Hematopoietic multipotent progenitor cell (in vitro differentiated cells): ENCODE data around the gene ARPIN. TPM values are rescaled to one million over a fixed set of nuclear protein-coding genes. Genes with fewer than 3 reads are reported as not detected.

Experiments used
- DNase-seq, 3 donors: peaks; one replicate each; pipeline ENCODE4 v3.0.0-alpha.2; 2011 to 2015; ENCODE audit warnings: low read depth in 2 of 3, low spot score in 2 of 3
- small RNA-seq: library from RNA; depleted of rRNA; stranded (forward); fragments of <200 nt; gene quantifications from one replicate; pipeline ENCODE3, GENCODE V24; 2012
- total RNA-seq: library from RNA; depleted of rRNA; stranded (reverse); fragments of >200 nt; gene quantifications from one replicate; pipeline ENCODE4 v1.2.3, GENCODE V29; 2012

Gene ARPIN
- total RNA-seq, 1 donor: 2.2 TPM

- no peak for DNase-seq
These were observed 65.7 kb downstream of the ARPIN start for GRCh38 chr15:89847101-89847500.

GRCh38 chr15:89845305-89845893, 67.4 kb downstream of the ARPIN start:
- no peak for DNase-seq

Small RNA genes lying within 50 kb of the gene (small RNA-seq; reads per million reads assigned to genes)
- gene MIR5009 (not detected), gene MIR5094 (0.20 reads per million), gene RNU6-1111P (not detected), gene RNU7-111P (not detected)

Other genes starting within 250 kb of the ARPIN start
- under 0.01 TPM for gene PLIN1, start 233.6 kb downstream of the ARPIN start, total RNA-seq
- gene PEX11A, start 222.2 kb downstream of the ARPIN start, total RNA-seq: 9.7 TPM
- 0.27 TPM for gene WDR93, start 222.1 kb downstream of the ARPIN start, total RNA-seq
- gene MESP1, start 161.7 kb downstream of the ARPIN start, total RNA-seq: 1.3 TPM
- under 0.01 TPM for gene MESP2, start 136.6 kb downstream of the ARPIN start, total RNA-seq
- gene ANPEP, start 98.1 kb downstream of the ARPIN start, total RNA-seq: 93.7 TPM
- 20.2 TPM for gene AP3S2, start 19.0 kb downstream of the ARPIN start, total RNA-seq
- 29.1 TPM for gene ZNF710, start 88.4 kb upstream of the ARPIN start, total RNA-seq
- gene IDH2, start 189.5 kb upstream of the ARPIN start, total RNA-seq: 174 TPM